T-helper 2 cell treated with Interferon-gamma antibody and Interleukin-4, amounts not matched to agents 5 μg/mL and 100 μg/mL, for 36 hours (primary cell): Measurements from ENCODE around the gene PAX5.

Source experiments
- DNase-seq: peaks from one replicate; pipeline ENCODE4 v3.0.0; 2021; ENCODE audit warnings: low spot score
- H3K27ac Mint-ChIP-seq: one replicate; pipeline ENCODE4 v1.8.0; 2021; ENCODE audit warnings: mild to moderate bottlenecking, mixed read lengths
- H3K27me3 Mint-ChIP-seq: one replicate; pipeline ENCODE4 v1.8.0; 2021; ENCODE audit warnings: low read depth, mixed read lengths
- H3K36me3 Mint-ChIP-seq: one replicate; pipeline ENCODE4 v1.8.0; 2021; ENCODE audit warnings: low read depth, mixed read lengths
- H3K4me1 Mint-ChIP-seq: one replicate; pipeline ENCODE4 v1.8.0; 2021; ENCODE audit warnings: low read depth, mixed read lengths
- H3K4me3 Mint-ChIP-seq: one replicate; pipeline ENCODE4 v1.8.0; 2022; ENCODE audit warnings: mild to moderate bottlenecking, moderate library complexity, mixed read lengths
- H3K9me3 Mint-ChIP-seq: one replicate; pipeline ENCODE4 v1.8.0; 2021; ENCODE audit warnings: mixed read lengths

Gene PAX5

DNA sequence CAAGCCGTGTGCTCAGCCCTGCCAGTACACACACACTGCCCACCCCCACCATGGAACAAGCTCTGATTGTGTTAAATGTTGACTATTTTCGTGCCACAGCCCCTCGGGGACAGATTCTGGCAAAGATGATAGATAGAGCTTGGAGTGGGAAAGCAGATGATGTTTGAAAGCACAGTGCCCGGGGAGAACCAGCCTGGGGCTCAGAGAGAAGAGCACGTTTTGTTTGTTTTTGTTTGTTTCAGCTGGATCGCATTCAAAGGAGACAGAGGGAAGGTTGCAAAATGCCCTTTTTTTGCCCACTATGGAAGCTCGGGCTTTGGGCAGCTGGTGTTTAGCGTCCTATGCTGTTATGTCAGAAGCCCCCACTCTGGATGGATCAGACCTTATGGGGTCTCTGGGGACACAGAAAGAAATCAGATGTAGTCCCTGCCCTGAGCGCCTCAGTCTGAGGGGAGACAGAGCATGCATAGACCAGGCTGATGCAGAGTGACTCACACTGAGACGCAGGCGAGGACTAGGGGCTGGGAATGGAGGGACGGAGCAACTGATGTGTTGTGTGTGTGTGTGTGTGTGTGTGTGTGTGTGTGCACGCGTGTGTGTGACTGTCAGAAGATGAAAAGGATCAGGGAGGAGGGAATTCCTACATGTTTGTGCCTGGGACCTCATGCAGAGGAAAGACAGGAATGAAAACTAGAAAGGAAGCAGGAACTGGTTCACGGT, 231.7 kb downstream of the PAX5 start:
- H3K36me3 Mint-ChIP-seq = no peaks in the 10 kb centered on the region
- H3K4me3 Mint-ChIP-seq = no peak overlapping the region
- no peaks in the 10 kb centered on the region for H3K4me1 Mint-ChIP-seq
- H3K9me3 Mint-ChIP-seq = no peaks in the 10 kb centered on the region
- DNase-seq = no peak
- no peaks in the 10 kb centered on the region for H3K27me3 Mint-ChIP-seq
- H3K27ac Mint-ChIP-seq = no peak overlapping the region

DNA sequence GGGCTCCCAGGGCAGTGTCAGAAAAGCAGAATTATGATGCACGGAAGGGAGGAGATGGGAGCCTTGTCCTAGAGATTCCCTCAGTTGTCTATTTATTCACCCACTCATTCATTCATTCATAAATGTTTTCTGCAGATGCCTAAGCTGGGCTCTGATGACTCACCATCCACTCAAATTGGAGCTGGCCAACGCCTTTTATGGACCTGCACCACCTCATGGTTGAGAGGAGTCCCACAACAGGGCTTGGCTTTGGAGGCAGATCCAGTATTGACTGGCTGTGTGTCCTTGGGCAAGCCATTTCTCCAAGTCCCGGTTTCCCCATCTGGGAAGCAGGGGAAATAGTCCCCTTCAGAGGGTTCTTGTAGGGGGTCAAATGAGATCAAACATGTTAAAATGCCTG, 233.6 kb downstream of the PAX5 start:
- Mint-ChIP-seq H3K4me3 (no peak overlapping the region), H3K27ac (no peak overlapping the region), H3K4me1 (no peaks in the 10 kb centered on the region), H3K36me3 (no peaks in the 10 kb centered on the region), H3K9me3 (no peaks in the 10 kb centered on the region), H3K27me3 (no peaks in the 10 kb centered on the region)
- DNase-seq = no peak

DNA sequence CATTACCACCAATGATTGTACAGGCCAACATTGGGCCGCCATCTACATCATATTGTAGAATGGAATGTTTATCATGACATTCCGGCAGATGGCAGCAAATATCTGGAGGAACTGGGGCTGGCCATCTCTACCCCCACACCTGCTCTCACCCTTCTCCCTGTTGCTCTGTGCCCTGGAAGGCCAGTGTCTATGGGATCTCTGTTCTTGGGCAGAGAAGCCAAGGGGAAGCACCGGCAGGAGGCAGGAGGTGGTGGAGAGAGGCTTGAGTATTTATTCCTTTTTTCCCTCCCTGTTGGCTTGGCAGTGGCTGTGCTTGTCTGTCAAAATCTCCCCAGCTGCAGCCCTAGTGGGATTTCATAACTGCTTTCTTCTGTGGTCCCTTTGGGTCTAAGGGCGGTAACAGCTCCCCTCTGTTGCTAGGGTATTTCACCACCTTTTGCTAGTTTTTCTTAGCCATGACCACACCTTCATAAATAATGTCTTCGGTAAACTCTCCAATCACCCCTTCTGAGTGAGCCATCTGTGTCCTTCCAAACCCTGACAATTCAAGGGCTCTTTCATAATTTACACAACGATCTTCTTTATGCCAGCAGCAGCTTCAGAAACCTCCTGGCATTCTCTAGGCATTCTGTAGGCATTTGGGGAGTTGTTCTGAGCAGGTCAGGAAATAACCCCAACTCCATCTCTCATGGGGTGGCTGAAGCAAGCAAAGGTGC, 235.6 kb downstream of the PAX5 start:
- Mint-ChIP-seq H3K27me3 (no peaks in the 10 kb centered on the region), H3K9me3 (no peaks in the 10 kb centered on the region), H3K4me3 (no peak overlapping the region), H3K27ac (no peak overlapping the region), H3K4me1 (no peaks in the 10 kb centered on the region), H3K36me3 (no peaks in the 10 kb centered on the region)
- no peak for DNase-seq

DNA sequence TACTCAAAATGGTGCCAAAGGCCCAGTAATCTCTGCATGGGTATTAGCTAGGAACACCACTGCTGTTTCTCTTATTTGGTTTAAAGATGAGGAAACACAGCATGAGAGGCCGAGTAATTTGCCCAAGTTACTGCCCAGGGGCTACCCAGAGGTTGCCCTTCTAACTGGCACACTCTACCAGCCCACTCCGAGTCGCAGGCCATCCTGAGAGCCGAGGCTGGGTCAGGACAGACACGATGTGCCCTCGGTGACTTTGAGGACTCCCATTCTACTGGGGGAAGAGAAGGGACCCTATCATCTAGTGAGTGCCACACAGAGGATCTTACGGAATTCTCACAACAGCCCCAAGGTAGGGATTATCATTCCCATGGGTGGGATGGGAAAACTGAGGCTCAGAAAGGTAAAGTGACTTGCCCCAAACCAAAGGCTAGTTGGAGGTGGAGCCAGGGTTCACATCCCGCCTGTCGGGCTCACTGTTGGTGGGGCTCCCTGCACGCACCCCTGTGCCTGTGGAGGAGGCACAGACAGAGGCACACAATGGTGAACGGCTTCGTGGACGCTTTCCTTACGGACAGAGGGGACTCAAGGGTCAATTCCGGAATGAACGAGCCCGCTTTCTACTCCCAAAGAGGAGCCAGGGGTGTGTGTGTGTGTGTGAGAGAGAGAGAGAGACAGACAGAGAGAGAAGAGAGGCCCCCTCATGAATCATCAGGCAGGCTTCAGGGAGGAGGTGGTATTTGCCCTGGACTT, 236.4 kb downstream of the PAX5 start:
- Mint-ChIP-seq H3K36me3 (no peaks in the 10 kb centered on the region), H3K4me3 (no peak overlapping the region), H3K4me1 (no peaks in the 10 kb centered on the region), H3K27ac (no peak overlapping the region), H3K27me3 (no peaks in the 10 kb centered on the region), H3K9me3 (peaks cover 7% of the 10 kb centered on the region)
- no peak for DNase-seq

DNA sequence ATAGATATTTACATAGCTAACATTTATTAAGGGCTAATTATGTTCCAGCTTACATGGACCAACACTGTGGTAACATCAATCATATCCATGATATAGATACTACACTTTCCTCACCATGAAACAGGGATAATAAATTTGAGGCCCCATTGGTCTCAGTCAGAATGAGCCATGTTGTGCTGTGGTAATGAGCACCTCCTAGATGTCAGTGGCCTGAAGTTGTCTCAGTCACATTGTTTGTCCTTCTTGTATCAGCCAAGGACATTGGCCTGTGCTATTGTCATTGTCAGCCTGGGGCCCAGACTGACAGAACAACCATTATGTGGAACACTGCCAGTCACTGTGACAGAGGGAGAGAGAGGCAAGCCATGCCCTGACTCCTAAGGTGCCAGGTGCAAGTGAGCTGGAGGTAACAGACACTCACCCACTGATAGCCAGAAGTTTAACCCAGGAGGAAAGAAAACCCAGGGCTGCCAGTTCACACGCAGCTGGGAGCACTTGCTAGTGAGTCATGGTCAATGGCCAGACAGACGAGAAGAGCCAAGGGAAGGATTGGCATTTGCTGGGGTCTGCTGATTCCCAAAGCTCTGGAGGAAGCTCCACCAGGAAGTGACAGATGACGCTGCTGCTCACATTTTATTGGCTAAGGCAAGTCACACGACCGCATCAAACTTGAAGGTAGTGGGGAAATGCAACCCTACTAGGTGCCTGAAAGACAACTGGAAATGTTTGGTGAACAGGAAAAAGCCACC, 237.2 kb downstream of the PAX5 start:
- no peak overlapping the region for H3K4me3 Mint-ChIP-seq
- no peaks in the 10 kb centered on the region for H3K4me1 Mint-ChIP-seq
- H3K9me3 Mint-ChIP-seq = peaks cover 11% of the 10 kb centered on the region
- H3K27me3 Mint-ChIP-seq = no peaks in the 10 kb centered on the region
- no peak overlapping the region for H3K27ac Mint-ChIP-seq
- no peaks in the 10 kb centered on the region for H3K36me3 Mint-ChIP-seq
- no peak for DNase-seq

DNA sequence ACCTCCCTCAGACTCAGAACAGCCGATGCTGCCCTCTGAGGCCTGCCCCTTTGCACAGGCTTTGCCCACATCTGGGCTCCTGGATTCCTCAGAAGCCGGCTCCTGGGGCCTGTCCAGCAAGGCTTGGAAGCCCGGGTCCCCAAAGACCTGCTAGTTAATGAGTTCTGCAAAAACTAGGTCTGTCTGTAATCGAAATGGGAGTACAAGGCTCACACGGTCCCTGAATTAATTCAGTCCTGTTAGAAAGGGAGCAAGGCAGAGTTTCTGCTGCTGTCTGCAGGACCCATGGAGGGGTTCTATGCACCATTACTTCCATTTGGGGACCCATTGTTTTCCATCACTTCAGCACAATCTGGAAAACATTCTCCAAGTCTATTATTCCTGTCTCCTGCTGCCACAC, 239.6 kb downstream of the PAX5 start:
- H3K27me3 Mint-ChIP-seq = no peaks in the 10 kb centered on the region
- no peak overlapping the region for H3K4me3 Mint-ChIP-seq
- H3K9me3 Mint-ChIP-seq = peaks cover 11% of the 10 kb centered on the region
- no peaks in the 10 kb centered on the region for H3K4me1 Mint-ChIP-seq
- H3K27ac Mint-ChIP-seq = no peak overlapping the region
- H3K36me3 Mint-ChIP-seq = no peaks in the 10 kb centered on the region
- no peak for DNase-seq

DNA sequence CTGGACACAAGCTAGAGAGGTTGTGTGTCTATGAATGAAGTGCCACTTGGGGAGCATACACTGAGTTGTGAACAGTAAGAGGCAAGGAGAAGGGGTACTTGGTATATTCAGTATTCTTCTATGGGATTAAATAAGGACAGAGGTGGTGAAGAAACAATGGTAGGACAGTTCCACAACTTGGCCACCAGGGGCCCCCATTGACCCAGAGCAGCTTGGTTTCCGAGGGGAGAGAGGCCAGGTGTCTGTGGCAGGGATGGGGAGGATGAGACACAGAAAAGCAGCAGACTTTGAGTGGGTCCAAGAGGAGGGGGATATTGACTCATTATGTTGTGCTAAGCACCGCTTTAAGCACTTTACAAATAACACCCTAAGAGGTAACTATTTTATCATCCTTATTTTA, 240.8 kb downstream of the PAX5 start:
- Mint-ChIP-seq H3K27me3 (no peaks in the 10 kb centered on the region), H3K27ac (no peak overlapping the region), H3K9me3 (peaks cover 11% of the 10 kb centered on the region), H3K4me3 (no peak overlapping the region), H3K36me3 (no peaks in the 10 kb centered on the region), H3K4me1 (no peaks in the 10 kb centered on the region)
- DNase-seq = no peak

DNA sequence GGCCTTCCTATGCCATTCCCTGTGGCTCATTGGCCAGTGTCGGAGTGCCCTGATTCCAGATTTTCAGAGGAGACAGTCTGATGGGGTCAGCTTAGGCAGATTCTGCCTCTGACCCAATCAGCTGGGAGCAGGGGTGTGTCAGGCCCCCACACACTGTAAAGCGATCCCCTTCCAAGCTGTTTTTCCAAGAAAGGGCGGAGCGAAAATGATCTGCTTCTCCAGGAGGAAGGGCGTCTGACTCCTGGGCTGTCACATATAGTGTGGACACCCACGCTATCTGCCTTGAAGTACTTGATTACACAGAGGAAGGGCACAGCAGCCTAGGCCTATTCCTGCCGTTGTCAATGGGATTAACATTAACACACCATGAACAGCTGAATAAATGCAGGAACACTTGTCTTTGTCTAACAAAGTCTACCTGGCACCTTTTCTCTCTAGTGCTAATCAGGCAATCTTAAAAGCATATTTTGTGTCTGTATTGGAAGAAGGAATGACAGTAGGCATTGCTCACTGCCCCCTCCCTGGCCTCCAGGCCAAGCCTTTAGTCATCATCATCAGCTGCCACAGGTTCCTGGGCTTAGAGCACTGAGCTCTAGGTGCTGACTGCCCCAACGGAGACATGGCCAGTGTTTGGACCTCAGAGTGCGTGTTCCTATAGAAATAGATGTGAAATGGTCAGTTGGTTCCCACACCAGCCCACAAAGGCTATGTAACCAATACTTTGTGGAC, 242.7 kb downstream of the PAX5 start:
- DNase-seq = no peak
- Mint-ChIP-seq H3K27me3 (peaks cover 2% of the 10 kb centered on the region), H3K4me1 (no peaks in the 10 kb centered on the region), H3K36me3 (no peaks in the 10 kb centered on the region), H3K4me3 (no peak overlapping the region), H3K9me3 (peaks cover 11% of the 10 kb centered on the region), H3K27ac (no peak overlapping the region)

DNA sequence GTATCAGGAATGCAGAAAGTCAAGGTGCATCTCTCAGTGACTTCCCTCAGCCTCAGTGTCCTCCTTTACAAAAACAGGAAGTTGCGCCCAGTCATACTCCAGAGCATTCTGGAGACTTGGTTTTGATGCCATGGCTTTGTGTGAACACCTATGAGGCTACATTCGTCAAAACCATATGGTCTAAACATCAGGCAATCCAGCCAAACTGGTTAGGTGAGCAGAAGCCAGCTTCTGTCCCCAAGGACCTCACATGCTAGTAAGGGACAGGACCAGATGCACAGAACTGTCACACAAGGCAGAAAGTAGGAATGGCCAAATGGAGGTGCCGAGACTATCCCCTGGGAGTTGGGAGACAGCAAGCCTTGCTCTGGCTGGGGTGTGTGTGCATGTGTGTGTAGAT, 244.2 kb downstream of the PAX5 start:
- Mint-ChIP-seq H3K4me3 (no peak overlapping the region), H3K27ac (no peak overlapping the region), H3K36me3 (no peaks in the 10 kb centered on the region), H3K9me3 (peaks cover 11% of the 10 kb centered on the region), H3K27me3 (peaks cover 3% of the 10 kb centered on the region), H3K4me1 (no peaks in the 10 kb centered on the region)
- DNase-seq = no peak

DNA sequence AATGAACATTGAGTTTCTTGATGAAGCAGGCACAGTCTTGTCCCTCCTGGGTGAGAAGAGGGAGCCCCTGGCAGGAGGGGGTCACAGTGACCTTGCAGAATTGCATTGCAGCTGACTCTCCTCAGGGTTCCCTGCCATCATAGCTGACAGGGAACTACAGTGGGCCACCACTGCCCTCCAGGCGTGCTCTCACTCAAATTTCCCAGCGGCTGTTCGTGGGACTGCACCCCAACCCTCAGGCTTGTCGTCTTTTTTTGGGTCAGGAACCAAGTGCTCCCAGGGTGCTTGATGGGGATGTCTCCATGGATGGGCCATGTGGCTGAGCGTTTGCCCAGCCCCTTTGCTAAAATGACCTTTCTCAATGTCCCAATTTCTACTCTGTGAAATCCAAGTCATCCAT, 245.5 kb downstream of the PAX5 start:
- no peak overlapping the region for H3K4me3 Mint-ChIP-seq
- no peaks in the 10 kb centered on the region for H3K4me1 Mint-ChIP-seq
- no peaks in the 10 kb centered on the region for H3K36me3 Mint-ChIP-seq
- H3K27ac Mint-ChIP-seq = no peak overlapping the region
- DNase-seq = no peak
- peaks cover 11% of the 10 kb centered on the region for H3K9me3 Mint-ChIP-seq
- peaks cover 3% of the 10 kb centered on the region for H3K27me3 Mint-ChIP-seq

DNA sequence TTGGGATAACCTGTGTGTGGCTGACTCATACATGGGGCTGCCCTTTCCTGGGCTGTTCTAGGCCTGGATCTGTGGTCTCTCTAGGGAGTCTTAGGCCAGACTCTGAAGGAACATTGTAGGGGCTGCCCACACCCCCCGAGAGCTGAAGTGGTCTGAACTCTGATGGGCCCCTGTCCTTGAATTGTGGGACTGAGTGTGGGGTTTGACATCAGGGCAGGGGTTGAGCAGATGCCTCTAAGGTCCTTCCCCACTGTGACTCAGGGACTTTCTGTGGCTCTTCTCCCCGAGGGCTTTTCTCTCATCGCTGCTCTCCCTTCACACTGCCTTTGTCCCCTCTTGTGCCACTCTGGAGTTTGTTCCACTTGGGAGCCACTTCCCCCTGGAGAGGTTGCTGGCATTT, 246.4 kb downstream of the PAX5 start:
- Mint-ChIP-seq H3K4me1 (no peaks in the 10 kb centered on the region), H3K36me3 (no peaks in the 10 kb centered on the region), H3K9me3 (peaks cover 4% of the 10 kb centered on the region), H3K27me3 (peaks cover 3% of the 10 kb centered on the region), H3K4me3 (no peak overlapping the region), H3K27ac (no peak overlapping the region)
- DNase-seq = no peak
